PFSK-1 (cell line): ENCODE results near the gene WDR91.

Source experiments
- FOXP2 ChIP-seq: optimal IDR thresholded peaks from 2 replicates; pipeline ENCODE3; 2011; ENCODE audit warnings: borderline replicate concordance, control low read depth, inconsistent platforms; ENCODE audit not compliant: insufficient read depth; ENCODE audit errors: extremely low read length, extremely low read depth
- POLR2AphosphoS5 ChIP-seq: IDR thresholded peaks from 2 replicates; pipeline ENCODE4 v1.6.1; 2012; ENCODE audit warnings: low read depth, mild to moderate bottlenecking, control low read depth, low read length, moderate library complexity
- SIN3A ChIP-seq: IDR thresholded peaks from 2 replicates; pipeline ENCODE4 v1.6.1; 2012; ENCODE audit warnings: mild to moderate bottlenecking, low read length, moderate library complexity, borderline replicate concordance; ENCODE audit not compliant: insufficient read depth
- TAF1 ChIP-seq: IDR thresholded peaks from 2 replicates; pipeline ENCODE4 v1.6.1; 2012; ENCODE audit warnings: low read length, control low read depth, borderline replicate concordance; ENCODE audit not compliant: insufficient read depth
- TF ChIP-seq, protein P1 (sequence below), 2 experiments: IDR thresholded peaks; 2 replicates each; pipeline versions ENCODE4 v1.6.1 to v1.8.0; 2011 to 2012; ENCODE audit warnings: low read depth in 2 of 2, low read length in 2 of 2, control low read depth in 1 of 2, inconsistent platforms in 1 of 2, mild to moderate bottlenecking in 1 of 2, moderate library complexity in 1 of 2; ENCODE audit not compliant: insufficient read depth in 1 of 2

WDR91 gene

DNA sequence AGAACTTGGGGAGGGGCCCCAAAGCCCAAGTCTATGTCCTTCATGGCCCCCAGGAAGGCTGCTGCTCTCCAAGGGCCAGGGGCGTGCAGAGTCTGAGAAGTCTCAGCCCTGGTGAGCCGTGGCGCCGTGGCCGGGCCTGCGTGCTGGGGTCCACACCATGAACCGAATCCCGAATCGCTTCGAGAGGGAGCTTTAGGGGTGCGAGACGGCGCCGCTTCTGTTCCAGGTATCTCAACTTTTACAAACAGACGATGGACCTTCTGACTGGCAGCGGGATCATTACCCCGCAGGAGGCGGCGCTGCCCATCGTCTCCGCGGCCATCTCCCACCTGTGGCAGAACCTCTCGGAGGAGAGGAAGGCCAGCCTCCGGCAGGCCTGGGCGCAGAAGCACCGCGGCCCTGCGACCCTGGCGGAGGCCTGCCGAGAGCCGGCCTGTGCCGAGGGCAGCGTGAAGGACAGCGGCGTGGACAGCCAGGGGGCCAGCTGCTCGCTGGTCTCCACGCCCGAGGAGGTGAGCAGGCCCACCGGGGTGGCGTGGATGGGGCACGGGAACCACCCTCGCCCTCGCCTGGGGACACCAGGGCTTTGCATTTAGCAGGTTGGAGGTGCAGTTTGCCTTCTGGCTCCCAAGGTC lies 35.0 kb upstream of the WDR91 start:
- TF ChIP-seq, protein P1, sequence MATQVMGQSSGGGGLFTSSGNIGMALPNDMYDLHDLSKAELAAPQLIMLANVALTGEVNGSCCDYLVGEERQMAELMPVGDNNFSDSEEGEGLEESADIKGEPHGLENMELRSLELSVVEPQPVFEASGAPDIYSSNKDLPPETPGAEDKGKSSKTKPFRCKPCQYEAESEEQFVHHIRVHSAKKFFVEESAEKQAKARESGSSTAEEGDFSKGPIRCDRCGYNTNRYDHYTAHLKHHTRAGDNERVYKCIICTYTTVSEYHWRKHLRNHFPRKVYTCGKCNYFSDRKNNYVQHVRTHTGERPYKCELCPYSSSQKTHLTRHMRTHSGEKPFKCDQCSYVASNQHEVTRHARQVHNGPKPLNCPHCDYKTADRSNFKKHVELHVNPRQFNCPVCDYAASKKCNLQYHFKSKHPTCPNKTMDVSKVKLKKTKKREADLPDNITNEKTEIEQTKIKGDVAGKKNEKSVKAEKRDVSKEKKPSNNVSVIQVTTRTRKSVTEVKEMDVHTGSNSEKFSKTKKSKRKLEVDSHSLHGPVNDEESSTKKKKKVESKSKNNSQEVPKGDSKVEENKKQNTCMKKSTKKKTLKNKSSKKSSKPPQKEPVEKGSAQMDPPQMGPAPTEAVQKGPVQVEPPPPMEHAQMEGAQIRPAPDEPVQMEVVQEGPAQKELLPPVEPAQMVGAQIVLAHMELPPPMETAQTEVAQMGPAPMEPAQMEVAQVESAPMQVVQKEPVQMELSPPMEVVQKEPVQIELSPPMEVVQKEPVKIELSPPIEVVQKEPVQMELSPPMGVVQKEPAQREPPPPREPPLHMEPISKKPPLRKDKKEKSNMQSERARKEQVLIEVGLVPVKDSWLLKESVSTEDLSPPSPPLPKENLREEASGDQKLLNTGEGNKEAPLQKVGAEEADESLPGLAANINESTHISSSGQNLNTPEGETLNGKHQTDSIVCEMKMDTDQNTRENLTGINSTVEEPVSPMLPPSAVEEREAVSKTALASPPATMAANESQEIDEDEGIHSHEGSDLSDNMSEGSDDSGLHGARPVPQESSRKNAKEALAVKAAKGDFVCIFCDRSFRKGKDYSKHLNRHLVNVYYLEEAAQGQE (IDR thresholded peaks at IDR 0.05; ENCODE audit: insufficient read depth in 1 of 2, low read depth in 2 of 2, low read length in 2 of 2): no peak
- no peak for TF ChIP-seq POLR2AphosphoS5
- TF ChIP-seq SIN3A: no peak
- TF ChIP-seq TAF1: no peak
- no peak for TF ChIP-seq FOXP2

DNA sequence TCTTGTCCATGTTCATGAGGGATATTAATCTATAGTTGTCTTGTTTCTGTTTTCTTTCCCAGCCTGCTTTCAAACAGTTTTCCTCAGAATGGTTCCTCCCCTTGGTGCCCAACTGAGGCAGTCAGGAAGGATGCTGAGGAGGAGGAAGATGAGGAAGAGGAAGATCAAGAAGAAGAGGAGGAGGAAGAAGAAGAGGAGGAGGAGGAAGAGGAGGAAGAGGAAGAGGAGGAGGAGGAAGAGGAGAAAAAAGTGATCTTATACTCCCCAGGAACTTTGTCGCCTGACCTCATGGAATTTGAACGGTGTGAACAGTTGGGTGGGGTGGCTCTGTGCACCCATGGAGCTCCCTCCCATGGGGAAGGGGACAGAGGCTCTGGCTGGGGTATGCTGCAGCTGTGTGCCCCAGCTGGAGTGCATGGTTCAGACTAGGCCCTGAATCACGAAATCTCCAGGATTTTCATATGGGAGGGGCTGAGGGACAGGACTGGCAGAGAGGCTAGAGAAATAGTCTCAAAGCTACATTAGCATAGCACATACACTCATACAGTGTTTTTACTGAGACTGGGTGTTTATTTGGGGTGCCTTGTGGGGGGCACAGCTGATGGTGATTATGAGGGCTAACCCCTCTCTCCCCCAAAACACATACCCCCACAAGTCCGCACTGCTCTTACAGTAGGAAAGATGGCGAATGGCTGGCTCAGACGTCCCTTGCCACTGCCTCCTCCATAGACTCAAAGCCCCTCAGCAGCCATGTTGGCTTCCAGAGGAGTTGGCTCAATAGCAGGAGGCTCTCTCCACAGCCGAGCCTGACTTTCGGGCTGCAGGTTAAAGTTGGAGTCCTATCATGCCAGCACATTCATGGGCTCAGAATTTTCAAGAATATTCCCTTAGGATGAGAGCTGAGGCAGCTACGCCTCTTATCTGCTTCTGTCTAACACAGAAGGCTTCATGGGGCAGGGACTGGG lies 34.2 kb upstream of the WDR91 start:
- TF ChIP-seq, protein P1 (IDR thresholded peaks at IDR 0.05; ENCODE audit: insufficient read depth in 1 of 2, low read depth in 2 of 2, low read length in 2 of 2): no peak
- no peak for TF ChIP-seq SIN3A
- no peak for TF ChIP-seq FOXP2
- TF ChIP-seq POLR2AphosphoS5: no peak
- no peak for TF ChIP-seq TAF1

DNA sequence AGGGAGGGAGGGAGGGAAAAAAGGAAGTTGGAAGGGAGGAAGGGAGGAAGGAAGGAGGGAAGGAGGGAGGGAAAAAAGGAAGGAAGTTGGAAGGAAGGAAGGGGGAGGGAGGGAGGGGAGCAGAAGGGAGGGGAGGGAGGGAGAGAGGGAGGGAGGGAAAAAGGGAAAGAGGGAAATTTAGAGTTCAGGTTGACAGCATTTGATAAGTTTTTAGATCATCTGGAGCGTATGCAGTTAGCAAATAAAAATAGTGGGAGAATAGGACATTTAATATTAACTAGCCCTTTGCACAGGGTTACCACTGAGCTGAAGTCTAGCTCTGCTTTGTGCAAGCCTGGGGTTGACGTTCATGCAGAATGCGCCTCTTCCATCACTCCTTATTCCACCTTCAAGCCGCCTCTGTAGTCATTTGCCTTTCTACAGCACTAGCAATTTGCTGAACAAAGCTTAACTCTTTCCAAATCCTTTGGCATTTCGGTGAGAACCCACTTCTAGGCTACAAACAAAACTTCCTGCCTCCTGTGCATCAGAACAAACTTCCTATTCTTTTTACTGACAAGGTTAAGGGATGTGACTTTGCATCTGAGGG lies 30.9 kb upstream of the WDR91 start:
- TF ChIP-seq FOXP2: no peak
- no peak for TF ChIP-seq SIN3A
- TF ChIP-seq TAF1: no peak
- no peak for TF ChIP-seq POLR2AphosphoS5
- TF ChIP-seq, protein P1 (IDR thresholded peaks at IDR 0.05; ENCODE audit: insufficient read depth in 1 of 2, low read depth in 2 of 2, low read length in 2 of 2): no peak

DNA sequence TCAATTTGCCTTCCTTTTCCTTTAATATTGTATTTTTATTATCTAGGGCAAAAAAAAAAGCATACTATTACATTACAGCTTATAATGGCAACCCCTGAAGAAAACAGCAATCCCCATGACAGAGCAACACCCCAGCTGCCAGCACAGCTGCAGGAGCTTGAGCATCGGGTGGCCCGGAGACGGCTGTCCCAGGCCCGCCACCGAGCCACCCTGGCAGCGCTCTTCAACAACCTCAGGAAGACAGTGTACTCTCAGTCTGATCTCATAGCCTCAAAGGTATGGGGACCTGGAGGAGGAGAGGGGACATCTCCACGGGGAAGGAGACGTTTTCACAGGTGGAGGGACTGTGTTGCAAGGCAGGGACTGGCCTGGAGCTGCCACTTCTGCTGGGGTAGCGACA lies 29.1 kb upstream of the WDR91 start:
- TF ChIP-seq TAF1 (no peak), POLR2AphosphoS5 (no peak), FOXP2 (no peak), SIN3A (no peak)
- TF ChIP-seq, protein P1 (IDR thresholded peaks at IDR 0.05; ENCODE audit: insufficient read depth in 1 of 2, low read depth in 2 of 2, low read length in 2 of 2): no peak
